ENCODE results near the gene COQ4.

The COQ4 gene

DNA sequence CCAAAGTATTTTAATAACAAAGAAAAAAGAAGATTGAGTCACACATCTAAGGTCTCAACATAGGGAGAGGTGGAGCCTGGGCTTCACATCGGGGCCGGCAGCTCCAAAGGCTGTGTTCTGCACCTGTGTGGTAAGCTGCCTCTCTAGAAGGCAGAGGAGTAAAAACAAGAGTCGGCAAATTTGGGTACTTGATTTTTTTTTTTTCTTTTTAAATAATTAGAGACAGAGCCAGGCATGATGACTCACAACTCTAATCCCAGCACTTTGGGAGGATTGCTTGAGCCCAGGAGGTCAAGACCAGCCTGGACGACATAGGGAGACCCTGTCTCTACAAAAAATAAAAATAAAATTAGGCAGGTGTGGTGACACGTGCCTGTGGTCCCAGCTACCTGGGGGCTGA lies 53.2 kb downstream of the COQ4 start:
- CTCF ChIA-PET, result interaction anchor here (2.4 kb wide), 1 partner anchor 14 kb away, joined by 9 read pairs; no protein-coding TSS in a partner anchor
- POLR2A ChIA-PET, result no interaction called here
- TF ChIP-seq, protein P1, sequence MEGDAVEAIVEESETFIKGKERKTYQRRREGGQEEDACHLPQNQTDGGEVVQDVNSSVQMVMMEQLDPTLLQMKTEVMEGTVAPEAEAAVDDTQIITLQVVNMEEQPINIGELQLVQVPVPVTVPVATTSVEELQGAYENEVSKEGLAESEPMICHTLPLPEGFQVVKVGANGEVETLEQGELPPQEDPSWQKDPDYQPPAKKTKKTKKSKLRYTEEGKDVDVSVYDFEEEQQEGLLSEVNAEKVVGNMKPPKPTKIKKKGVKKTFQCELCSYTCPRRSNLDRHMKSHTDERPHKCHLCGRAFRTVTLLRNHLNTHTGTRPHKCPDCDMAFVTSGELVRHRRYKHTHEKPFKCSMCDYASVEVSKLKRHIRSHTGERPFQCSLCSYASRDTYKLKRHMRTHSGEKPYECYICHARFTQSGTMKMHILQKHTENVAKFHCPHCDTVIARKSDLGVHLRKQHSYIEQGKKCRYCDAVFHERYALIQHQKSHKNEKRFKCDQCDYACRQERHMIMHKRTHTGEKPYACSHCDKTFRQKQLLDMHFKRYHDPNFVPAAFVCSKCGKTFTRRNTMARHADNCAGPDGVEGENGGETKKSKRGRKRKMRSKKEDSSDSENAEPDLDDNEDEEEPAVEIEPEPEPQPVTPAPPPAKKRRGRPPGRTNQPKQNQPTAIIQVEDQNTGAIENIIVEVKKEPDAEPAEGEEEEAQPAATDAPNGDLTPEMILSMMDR (IDR thresholded peaks at IDR 0.05; ENCODE audit: control extremely low read depth, extremely low read depth, low read depth, missing control alignments), result no peak
- DNase-seq (ENCODE audit: extremely low spot score), result no peak

GRCh38 chr9:128382261-128382660 lies 59.6 kb downstream of the COQ4 start:
- no peak for DNase-seq (ENCODE audit: extremely low spot score)
- TF ChIP-seq, protein P1 (IDR thresholded peaks at IDR 0.05; ENCODE audit: control extremely low read depth, extremely low read depth, low read depth, missing control alignments), result no peak
- ChIA-PET CTCF (interaction anchor here (1.2 to 3.8 kb wide), 4 partner anchors 11 to 139 kb away, joined by 3 to 21 read pairs (median 5); partner anchors contain the start of gene URM1), POLR2A (no interaction called here)

DNA sequence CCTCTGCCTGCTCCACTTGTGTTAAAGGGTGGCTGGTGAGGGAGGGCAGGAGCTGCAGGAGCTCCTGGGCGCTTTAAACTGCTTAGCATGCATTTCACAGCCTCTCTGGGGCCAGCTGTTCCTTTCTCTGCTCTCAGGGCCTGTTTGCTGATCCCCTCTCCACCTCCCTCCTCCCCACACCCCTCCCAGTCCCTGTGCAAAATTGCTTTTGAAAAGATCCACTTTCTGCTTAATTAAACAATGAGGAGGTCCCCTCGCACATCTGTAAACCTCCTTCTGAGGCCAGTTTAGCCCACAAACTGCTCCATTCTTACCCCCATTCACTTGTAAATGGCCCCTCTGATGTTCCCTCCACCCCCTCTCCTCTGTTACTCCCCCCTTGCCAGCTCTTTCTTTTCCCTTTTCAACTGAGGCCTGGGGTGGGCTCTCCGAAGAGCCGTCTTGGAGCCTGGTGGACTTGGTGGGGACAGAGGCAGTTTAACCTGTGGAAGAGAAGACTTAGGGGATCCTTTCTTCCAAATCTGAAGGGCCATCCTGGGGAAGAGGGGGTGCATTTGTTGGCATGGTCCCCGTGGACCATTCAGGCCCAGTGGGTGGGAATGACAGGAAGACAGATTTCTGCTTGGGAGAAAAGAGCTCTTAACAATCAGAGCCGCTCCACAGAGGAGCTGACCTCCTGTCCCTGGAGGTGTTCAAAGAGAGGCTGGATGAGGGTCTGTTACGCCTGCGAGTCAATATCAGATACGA lies 60.5 kb downstream of the COQ4 start:
- ChIA-PET POLR2A (interaction anchor here (0.6 kb wide), 1 partner anchor 46 kb away, joined by 3 read pairs; no protein-coding TSS in a partner anchor), CTCF (interaction anchor here (1.2 to 3.8 kb wide), 7 partner anchors 12 to 138 kb away, joined by 3 to 21 read pairs (median 5); partner anchors contain the start of genes CERCAM and URM1)
- TF ChIP-seq, protein P1 (IDR thresholded peaks at IDR 0.05; ENCODE audit: control extremely low read depth, extremely low read depth, low read depth, missing control alignments), result no peak
- DNase-seq (ENCODE audit: extremely low spot score), result no peak

All from GM10248 (cell line).